RWPE1 (cell line): Measurements from ENCODE around the gene HIKESHI.

Experiments used
- CTCF ChIA-PET: fragments of 350-600 bp; sonication (Branson Sonifier 250); formaldehyde crosslinking; extraction: SDS; loops from one replicate; lab custom pipeline; 2021; lab: Yijun Ruan, JAX
- POLR2A ChIA-PET: fragments of 400-600 bp; formaldehyde crosslinking; extraction: SDS; loops from one replicate; lab custom pipeline; 2020; ENCODE audit warnings: antibody characterized with exemption; ENCODE audit not compliant: low non-redundant PET; lab: Yijun Ruan, JAX
- DNase-seq: peaks from one replicate; pipeline ENCODE4 v3.0.0; 2012; ENCODE audit warnings: low spot score
- H3K27ac ChIP-seq: fragments of 450-650 bp; 2 replicates; pipeline ENCODE4 v1.5.1; 2017
- TF ChIP-seq, protein P1 (sequence below): fragments of 450-650 bp; conservative IDR thresholded peaks from 2 replicates; pipeline ENCODE4 v1.5.1; 2017; ENCODE audit warnings: low read depth, mild to moderate bottlenecking

Gene HIKESHI, protein sequence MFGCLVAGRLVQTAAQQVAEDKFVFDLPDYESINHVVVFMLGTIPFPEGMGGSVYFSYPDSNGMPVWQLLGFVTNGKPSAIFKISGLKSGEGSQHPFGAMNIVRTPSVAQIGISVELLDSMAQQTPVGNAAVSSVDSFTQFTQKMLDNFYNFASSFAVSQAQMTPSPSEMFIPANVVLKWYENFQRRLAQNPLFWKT

DNA sequence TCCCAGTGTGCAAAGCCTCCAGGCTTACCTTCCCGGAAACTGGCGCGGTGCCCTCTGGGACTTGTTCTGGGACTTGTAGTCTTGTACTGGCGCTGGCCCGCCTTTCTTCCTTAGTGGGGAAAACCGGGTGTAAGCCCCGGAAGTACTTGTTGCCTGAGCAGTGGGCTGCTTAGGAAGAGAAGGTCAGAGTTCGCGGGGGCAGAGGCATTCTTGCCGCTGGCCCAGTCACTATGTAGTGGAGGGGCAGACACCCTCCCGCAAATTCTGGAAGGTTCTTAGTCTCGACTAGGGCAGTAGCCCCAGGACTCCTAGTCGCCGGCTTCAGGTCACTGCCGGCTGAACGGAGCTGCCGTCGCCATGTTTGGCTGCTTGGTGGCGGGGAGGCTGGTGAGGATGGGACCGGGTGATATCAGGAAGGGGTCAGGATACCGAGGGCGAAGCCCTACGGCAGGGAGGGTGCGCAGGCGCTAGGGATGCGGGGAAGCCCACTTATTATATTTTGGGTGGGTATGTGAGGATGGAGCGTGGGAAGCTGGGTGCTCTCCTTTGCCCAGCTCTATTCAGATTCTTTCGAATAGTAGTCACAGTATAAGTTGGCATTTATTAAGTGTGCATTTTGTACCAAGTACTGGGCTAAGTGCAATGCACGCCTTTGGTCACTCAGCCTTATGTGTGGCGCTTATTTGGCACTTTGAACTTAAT, at the start of gene HIKESHI:
Gene HIKESHI, plus strand, starts transcription at position 149 of the 702 bp plus-strand sequence. Its CDS starts 209 bp downstream, at position 358.
- peak; percentile 95 for DNase-seq
- TF ChIP-seq, protein P1, sequence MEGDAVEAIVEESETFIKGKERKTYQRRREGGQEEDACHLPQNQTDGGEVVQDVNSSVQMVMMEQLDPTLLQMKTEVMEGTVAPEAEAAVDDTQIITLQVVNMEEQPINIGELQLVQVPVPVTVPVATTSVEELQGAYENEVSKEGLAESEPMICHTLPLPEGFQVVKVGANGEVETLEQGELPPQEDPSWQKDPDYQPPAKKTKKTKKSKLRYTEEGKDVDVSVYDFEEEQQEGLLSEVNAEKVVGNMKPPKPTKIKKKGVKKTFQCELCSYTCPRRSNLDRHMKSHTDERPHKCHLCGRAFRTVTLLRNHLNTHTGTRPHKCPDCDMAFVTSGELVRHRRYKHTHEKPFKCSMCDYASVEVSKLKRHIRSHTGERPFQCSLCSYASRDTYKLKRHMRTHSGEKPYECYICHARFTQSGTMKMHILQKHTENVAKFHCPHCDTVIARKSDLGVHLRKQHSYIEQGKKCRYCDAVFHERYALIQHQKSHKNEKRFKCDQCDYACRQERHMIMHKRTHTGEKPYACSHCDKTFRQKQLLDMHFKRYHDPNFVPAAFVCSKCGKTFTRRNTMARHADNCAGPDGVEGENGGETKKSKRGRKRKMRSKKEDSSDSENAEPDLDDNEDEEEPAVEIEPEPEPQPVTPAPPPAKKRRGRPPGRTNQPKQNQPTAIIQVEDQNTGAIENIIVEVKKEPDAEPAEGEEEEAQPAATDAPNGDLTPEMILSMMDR = no peak
- POLR2A ChIA-PET = no interaction called here
- peak within 1 kb of the TSS; percentile 78 for H3K27ac ChIP-seq
- CTCF ChIA-PET = interaction anchor here (0.6 to 1.0 kb wide), 2 partner anchors 14 to 24 kb away, joined by 3 to 6 read pairs; no protein-coding TSS in a partner anchor

DNA sequence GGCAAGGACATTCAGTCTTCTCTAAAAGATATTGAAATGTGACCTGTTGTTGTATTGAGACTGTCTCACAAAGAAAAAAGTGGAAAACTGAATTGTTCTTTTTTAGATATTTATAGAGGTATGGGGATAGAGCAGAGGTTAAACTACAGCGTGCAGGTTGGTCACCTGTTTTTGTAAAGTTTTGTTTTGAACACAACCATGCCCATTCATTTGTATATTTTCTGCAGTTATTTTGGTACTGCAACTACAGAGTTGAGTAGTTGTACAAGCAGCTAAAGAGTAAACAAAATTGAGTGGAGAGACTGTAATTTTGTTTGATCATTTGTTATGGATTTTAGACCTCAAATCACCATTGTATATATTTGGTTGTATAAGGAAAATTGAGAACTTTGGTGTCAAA, 46.1 kb upstream of the HIKESHI start:
- ChIA-PET POLR2A (no interaction called here), CTCF (interaction anchor here (0.6 kb wide), 1 partner anchor 265 kb away, joined by 8 read pairs; no protein-coding TSS in a partner anchor)
- TF ChIP-seq, protein P1 = no peak
- no peak for DNase-seq
- no peak overlapping the region for H3K27ac ChIP-seq

DNA sequence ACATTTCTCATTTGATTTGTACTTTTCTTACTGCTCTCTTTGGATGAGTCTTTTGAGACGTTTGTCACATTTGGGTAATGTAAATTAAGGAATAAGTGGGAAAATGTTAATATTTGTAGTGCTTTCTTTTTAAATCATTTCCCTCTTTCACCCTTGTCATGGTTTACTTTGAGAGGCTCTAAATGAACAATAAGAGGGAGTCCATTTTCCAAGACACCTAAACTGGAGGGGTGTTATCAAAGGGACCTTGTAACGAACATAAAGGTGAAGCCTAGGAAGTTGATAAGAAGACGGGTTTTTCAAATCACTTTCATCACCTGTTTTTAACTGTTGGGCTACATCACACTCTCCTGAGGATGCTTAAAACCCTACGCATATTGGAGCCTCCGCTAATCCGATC, 45.4 kb upstream of the HIKESHI start:
- POLR2A ChIA-PET = interaction anchor here (0.6 kb wide), 1 partner anchor 29 kb away, joined by 11 read pairs; no protein-coding TSS in a partner anchor
- TF ChIP-seq, protein P1 = no peak
- CTCF ChIA-PET = interaction anchor here (0.6 kb wide), 1 partner anchor 56 kb away, joined by 3 read pairs; no protein-coding TSS in a partner anchor
- no peak for DNase-seq
- H3K27ac ChIP-seq = no peak overlapping the region

DNA sequence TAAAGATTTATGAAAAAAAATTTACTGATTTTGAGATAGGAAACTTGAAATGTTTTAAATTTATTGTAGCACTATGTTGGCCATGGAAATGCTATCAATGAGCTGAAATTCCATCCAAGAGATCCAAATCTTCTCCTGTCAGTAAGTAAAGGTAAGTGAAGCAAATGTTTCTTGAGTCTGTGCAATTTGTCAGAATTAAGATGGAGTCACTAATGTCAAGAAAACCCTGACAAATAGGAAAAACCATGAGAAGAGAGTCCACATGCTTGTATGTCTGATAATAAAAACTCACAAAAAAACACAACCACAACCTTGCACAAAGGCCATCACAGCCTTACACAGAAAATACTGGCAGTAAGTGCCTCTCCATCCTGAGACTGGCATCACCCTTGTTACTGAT, 44.6 kb upstream of the HIKESHI start:
- no peak overlapping the region for H3K27ac ChIP-seq
- TF ChIP-seq, protein P1 = no peak
- no peak for DNase-seq
- ChIA-PET POLR2A (no interaction called here), CTCF (interaction anchor here (0.6 kb wide), 1 partner anchor 57 kb away, joined by 3 read pairs; no protein-coding TSS in a partner anchor)

DNA sequence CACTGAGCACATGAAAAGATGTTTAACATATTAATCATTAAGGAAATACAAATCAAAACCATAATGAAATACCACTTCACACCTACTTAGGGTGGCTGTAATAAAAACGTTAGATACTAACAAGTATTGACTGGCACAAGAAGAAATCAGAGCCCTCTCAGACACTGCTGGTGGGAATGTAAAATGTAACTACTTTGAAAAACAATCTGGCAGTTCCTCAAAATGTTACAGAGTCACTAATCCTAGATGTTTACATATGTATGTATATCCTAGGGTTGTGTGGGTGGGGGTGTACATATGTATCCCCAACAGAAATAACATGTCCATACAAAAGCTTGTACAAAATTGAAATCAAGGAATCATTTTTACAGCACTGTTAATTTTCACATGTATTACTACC, 42.3 kb upstream of the HIKESHI start:
- POLR2A ChIA-PET = no interaction called here
- CTCF ChIA-PET = interaction anchor here (0.6 to 1.1 kb wide), 2 partner anchors 205 to 679 kb away, joined by 3 to 5 read pairs; no protein-coding TSS in a partner anchor
- no peak overlapping the region for H3K27ac ChIP-seq
- DNase-seq = no peak
- TF ChIP-seq, protein P1 = no peak

DNA sequence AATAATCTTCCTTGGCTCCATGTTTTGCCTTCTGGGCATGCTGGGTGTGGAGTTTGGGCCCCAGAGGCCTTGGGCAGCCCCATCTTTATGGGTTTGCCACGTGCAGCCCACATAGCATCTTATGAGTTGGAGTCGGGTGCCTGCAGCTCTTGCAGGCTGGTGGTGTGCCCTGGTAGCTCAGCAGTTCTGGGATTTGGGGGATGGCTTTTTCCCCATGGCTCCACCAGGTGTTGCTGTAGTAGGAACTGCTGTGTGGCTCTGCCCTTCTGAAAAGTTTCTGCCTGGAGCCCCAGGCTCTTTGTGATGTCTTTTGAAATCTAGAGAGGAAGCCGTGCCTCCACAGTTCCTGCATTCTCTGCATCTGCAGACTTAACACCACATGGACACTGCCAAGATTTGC, 40.7 kb upstream of the HIKESHI start:
- DNase-seq = no peak
- POLR2A ChIA-PET = no interaction called here
- H3K27ac ChIP-seq = no peak overlapping the region
- TF ChIP-seq, protein P1 = no peak
- CTCF ChIA-PET = interaction anchor here (1.4 kb wide), 1 partner anchor 20 kb away, joined by 3 read pairs; no protein-coding TSS in a partner anchor
